ENCODE results near the gene STAC2.

The STAC2 gene

DNA sequence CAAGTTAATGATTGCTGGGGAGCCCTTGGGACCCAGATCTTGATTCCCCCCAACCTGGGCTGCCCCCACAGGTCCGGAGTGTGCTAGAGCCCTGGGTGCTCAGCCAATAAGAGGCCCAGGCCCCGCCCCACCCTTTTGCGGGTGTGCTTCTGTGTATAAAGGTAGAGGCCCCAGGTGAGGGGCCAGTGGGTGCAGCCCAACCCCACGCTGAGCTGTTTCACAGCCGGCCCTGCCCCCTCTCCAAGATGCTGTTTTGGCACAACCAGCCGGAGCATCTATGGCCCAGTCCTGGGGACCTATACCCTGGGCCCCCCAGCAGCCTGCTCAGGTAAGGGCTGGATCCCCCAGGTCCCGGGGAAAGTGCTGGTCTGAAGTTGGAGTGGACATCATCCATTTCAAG lies 11.8 kb upstream of the STAC2 start:
- Histone ChIP-seq H3K27me3 (peaks cover 37% of the 10 kb centered on the region), H3K36me3 (no peaks in the 10 kb centered on the region), H3K4me1 (ENCODE audit: control insufficient read depth in 1 of 2, insufficient read depth in 1 of 2, low read depth in 1 of 2, low read length in 1 of 2) (no peaks in the 10 kb centered on the region), H3K9me3 (no peaks in the 10 kb centered on the region), H3K4me3 (ENCODE audit: low read depth in 1 of 2, low read length in 1 of 2) (no peak overlapping the region), H3K27ac (no peak overlapping the region)
- TF ChIP-seq, protein P1, sequence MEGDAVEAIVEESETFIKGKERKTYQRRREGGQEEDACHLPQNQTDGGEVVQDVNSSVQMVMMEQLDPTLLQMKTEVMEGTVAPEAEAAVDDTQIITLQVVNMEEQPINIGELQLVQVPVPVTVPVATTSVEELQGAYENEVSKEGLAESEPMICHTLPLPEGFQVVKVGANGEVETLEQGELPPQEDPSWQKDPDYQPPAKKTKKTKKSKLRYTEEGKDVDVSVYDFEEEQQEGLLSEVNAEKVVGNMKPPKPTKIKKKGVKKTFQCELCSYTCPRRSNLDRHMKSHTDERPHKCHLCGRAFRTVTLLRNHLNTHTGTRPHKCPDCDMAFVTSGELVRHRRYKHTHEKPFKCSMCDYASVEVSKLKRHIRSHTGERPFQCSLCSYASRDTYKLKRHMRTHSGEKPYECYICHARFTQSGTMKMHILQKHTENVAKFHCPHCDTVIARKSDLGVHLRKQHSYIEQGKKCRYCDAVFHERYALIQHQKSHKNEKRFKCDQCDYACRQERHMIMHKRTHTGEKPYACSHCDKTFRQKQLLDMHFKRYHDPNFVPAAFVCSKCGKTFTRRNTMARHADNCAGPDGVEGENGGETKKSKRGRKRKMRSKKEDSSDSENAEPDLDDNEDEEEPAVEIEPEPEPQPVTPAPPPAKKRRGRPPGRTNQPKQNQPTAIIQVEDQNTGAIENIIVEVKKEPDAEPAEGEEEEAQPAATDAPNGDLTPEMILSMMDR (IDR thresholded peaks at IDR 0.05) = no peak

DNA sequence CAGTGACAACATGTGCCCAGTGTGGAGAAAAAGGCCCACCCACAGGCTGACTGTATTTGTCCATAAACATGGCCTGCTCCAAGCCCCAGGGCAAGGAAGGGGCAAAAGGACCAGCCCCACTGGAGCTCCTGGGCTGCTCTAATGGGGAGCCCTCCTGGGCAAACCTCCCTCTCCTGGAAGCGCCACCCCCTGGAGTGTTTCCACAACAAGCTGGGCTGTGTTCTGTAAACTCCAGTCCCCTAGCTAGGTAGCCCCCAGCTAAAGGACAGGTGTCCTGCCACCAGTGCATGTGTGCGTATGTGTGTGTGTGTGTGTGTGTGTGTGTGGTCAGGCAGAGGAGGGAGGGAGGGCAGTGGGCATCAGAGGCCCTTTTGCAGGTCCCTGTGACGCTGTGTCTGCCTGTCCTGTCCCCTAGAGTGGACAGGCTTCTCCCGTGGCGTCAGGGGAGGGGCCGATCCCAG lies 11.3 kb upstream of the STAC2 start:
- Histone ChIP-seq H3K27ac (no peak overlapping the region), H3K4me3 (ENCODE audit: low read depth in 1 of 2, low read length in 1 of 2) (no peak overlapping the region), H3K9me3 (no peaks in the 10 kb centered on the region), H3K36me3 (no peaks in the 10 kb centered on the region), H3K4me1 (ENCODE audit: control insufficient read depth in 1 of 2, insufficient read depth in 1 of 2, low read depth in 1 of 2, low read length in 1 of 2) (no peaks in the 10 kb centered on the region), H3K27me3 (peaks cover 43% of the 10 kb centered on the region)
- TF ChIP-seq, protein P1 (IDR thresholded peaks at IDR 0.05) = no peak

DNA sequence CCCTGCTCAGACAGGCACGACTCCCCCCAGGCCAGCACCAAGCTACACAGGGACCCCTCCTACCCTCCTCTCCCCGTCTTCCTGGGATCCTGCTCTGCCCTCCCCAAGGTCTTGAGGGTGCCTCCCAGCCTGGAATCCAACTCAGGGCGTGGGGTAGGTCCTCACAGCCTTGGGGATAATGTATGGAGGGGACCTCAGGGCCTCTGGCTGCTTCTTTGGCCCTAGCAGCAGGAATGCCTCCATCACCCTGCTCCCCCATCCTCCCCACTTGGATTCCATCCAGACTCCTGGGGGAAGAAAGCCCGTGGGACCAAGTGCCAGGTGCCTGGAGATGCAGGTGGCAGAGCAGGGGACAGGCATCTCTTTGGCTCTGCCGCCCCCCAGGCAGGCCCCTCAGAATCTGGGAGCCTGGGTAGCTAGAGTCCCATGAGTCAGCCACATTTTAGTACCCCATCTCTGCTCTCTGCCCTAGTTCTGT lies 10.7 kb upstream of the STAC2 start:
- TF ChIP-seq, protein P1 (IDR thresholded peaks at IDR 0.05) = no peak
- H3K27ac ChIP-seq = no peak overlapping the region
- H3K9me3 ChIP-seq = no peaks in the 10 kb centered on the region
- no peak overlapping the region for H3K4me3 ChIP-seq (ENCODE audit: low read depth in 1 of 2, low read length in 1 of 2)
- peaks cover 48% of the 10 kb centered on the region for H3K27me3 ChIP-seq
- no peaks in the 10 kb centered on the region for H3K36me3 ChIP-seq
- H3K4me1 ChIP-seq (ENCODE audit: control insufficient read depth in 1 of 2, insufficient read depth in 1 of 2, low read depth in 1 of 2, low read length in 1 of 2) = no peaks in the 10 kb centered on the region

DNA sequence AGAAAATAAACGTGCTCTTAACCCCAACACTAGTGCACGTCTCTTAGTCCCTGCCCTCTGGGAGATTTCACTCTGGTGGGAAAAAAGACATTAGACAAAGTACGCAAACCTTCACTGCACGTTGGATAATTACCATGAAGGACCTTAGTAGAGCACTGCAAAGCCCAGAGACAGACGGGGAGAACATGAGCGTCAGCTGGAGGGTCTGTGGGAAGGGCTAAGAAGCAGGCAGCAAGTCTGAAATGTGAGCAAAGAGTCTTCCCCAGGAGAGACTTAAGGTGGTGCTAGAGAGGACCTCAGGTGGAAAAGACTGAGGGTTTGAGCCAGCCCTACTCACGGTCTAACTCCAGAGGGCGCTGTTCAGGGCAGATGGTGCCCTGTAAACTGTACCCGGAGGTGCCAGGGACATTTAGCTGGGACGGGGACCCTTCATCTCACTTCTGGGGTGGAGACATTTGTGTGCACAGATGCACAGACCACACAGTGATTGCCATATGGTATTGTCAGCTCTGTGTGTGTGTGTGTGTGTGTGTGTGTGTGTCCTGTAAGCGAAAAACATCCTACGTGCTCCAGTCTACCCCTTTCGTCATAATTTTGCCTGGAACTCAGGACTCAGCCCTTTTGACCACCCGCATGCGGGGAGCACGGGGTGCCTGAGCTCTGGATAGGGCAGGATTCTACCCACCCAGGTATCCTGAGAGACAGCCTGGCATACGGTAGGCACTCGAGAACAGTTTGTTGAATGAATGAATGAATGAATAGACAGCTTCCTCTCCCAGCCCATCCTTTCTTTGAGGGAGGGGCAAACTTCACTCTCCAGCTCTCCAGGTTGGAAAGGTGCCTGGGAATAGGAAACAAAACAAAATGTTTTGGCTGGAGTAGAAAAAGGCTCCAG lies 10.1 kb upstream of the STAC2 start:
- Histone ChIP-seq H3K36me3 (no peaks in the 10 kb centered on the region), H3K4me3 (ENCODE audit: low read depth in 1 of 2, low read length in 1 of 2) (no peak overlapping the region), H3K9me3 (no peaks in the 10 kb centered on the region), H3K4me1 (ENCODE audit: control insufficient read depth in 1 of 2, insufficient read depth in 1 of 2, low read depth in 1 of 2, low read length in 1 of 2) (no peaks in the 10 kb centered on the region), H3K27me3 (peaks cover 55% of the 10 kb centered on the region), H3K27ac (no peak overlapping the region)
- TF ChIP-seq, protein P1 (IDR thresholded peaks at IDR 0.05) = no peak

DNA sequence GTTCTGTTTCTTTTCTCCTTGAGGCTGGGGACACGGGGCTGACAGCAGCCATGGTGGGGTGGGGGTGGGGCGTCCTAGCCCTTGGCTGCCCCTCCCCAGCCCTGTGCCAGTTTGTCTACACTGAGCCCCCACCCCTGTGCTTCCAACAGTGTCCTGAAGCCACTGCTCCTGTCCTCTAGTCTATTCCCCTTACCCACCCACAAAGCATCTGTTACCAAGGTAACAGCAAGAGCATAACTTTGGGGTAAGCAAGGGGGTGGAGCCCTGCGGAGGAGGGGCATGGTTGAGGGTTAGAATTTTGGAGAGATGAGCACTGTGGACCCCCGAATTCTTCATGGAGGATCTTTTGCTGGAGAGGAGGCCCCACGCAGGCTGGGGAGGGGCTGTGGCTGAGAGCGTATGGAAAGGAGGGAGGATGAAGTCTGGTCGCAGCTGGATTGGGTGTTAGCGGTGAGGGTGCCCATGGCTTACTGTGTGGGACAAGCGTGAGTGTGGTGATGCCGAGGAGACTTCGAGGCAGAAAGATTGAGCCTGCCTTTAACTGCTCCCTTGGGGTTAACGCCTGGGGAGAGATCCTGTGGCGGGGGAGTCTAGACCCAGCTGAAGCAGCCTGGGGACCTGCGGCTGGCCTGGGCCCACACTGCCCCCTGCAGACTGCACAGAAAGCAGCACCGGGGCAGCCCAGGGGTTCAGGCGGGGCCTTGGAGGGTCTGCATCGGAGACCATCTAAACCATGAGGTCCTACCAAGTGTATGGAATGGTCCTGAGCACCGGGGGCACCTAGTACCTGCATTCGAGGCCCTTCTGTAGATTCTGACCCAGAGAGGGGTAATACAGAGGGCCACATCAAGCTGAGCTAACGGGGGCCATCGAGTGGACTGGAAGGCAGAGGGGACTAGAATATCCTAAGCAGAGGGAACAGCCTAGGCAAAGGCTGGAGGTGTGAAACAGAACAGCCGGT lies 6.1 kb upstream of the STAC2 start:
- peaks cover 65% of the 10 kb centered on the region for H3K27me3 ChIP-seq
- H3K9me3 ChIP-seq = no peaks in the 10 kb centered on the region
- H3K4me1 ChIP-seq (ENCODE audit: control insufficient read depth in 1 of 2, insufficient read depth in 1 of 2, low read depth in 1 of 2, low read length in 1 of 2) = no peaks in the 10 kb centered on the region
- TF ChIP-seq, protein P1 (IDR thresholded peaks at IDR 0.05) = no peak
- H3K27ac ChIP-seq = no peak overlapping the region
- H3K36me3 ChIP-seq = no peaks in the 10 kb centered on the region
- H3K4me3 ChIP-seq (ENCODE audit: low read depth in 1 of 2, low read length in 1 of 2) = no peak overlapping the region
